IPS-15b (cell line): ENCODE results near the gene MDC1.
A peak's percentile ranks its signal among the peaks of the same experiment; 100 is the strongest.
"Not testable (repeated sequence)": the region's sequence is repeated elsewhere in the genome, so short reads cannot be mapped to it uniquely, and the experiment has no call there.

Experiments
- H3K27me3 ChIP-seq: one replicate; pipeline ENCODE4 v1.6.1; 2013; ENCODE audit warnings: low read length; ENCODE audit not compliant: control insufficient read depth, insufficient read depth
- H3K36me3 ChIP-seq: one replicate; pipeline ENCODE4 v1.6.1; 2013; ENCODE audit warnings: low read length; ENCODE audit not compliant: control insufficient read depth, insufficient read depth
- H3K4me1 ChIP-seq: one replicate; pipeline ENCODE4 v1.6.1; 2013; ENCODE audit warnings: mild to moderate bottlenecking, low read length; ENCODE audit not compliant: control insufficient read depth, insufficient read depth
- H3K4me3 ChIP-seq: one replicate; pipeline ENCODE4 v1.5.1; 2013; ENCODE audit warnings: low read depth, low read length
- H3K9ac ChIP-seq: one replicate; pipeline ENCODE4 v1.6.1; 2013; ENCODE audit warnings: low read depth, mild to moderate bottlenecking, low read length
- H3K9me3 ChIP-seq: one replicate; pipeline ENCODE4 v1.6.1; 2013; ENCODE audit warnings: mild to moderate bottlenecking, low read length; ENCODE audit not compliant: control insufficient read depth, insufficient read depth

Gene MDC1, protein sequence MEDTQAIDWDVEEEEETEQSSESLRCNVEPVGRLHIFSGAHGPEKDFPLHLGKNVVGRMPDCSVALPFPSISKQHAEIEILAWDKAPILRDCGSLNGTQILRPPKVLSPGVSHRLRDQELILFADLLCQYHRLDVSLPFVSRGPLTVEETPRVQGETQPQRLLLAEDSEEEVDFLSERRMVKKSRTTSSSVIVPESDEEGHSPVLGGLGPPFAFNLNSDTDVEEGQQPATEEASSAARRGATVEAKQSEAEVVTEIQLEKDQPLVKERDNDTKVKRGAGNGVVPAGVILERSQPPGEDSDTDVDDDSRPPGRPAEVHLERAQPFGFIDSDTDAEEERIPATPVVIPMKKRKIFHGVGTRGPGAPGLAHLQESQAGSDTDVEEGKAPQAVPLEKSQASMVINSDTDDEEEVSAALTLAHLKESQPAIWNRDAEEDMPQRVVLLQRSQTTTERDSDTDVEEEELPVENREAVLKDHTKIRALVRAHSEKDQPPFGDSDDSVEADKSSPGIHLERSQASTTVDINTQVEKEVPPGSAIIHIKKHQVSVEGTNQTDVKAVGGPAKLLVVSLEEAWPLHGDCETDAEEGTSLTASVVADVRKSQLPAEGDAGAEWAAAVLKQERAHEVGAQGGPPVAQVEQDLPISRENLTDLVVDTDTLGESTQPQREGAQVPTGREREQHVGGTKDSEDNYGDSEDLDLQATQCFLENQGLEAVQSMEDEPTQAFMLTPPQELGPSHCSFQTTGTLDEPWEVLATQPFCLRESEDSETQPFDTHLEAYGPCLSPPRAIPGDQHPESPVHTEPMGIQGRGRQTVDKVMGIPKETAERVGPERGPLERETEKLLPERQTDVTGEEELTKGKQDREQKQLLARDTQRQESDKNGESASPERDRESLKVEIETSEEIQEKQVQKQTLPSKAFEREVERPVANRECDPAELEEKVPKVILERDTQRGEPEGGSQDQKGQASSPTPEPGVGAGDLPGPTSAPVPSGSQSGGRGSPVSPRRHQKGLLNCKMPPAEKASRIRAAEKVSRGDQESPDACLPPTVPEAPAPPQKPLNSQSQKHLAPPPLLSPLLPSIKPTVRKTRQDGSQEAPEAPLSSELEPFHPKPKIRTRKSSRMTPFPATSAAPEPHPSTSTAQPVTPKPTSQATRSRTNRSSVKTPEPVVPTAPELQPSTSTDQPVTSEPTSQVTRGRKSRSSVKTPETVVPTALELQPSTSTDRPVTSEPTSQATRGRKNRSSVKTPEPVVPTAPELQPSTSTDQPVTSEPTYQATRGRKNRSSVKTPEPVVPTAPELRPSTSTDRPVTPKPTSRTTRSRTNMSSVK (N-terminal part only)

DNA sequence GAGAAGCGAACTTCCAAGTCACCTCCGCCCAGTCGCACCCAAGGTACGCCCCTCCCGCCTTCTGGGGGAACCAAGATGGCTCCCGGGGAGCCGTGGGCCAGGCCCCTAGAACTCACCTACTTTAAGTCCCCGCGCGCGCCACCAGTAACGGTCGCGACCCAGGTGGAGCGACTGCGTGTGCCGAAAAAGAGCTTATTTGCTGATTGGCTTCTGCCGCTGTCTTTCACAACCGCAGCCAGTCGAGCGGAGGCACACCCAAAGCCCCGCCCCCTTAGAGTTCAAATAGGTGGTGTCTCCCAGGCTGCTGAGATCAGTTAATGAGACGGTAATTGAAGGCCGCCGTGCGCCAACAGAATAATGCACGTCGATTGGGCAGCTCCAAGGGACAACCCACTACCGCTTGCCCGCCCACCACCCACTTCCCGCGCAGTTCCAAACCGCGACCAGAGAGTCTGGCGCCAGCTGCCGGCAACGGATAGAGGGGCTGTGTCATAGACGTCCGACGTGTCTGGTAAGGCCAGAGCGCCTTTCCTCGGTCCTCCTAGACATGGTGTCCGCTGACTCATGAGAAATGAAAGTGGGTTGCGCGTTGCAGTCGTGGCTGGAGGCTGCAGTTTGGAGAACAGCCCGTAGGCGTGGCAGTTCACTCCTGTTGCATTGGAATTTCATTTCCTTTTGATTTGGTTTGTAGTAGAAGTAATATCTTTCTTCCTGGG, at the start of gene MDC1:
Gene MDC1 (minus strand): TSS at position 153 of the 716 bp plus-strand sequence. CDS start 2,106 bp downstream, outside the sequence.
- Histone ChIP-seq H3K4me3 (peak within 1 kb of the TSS; percentile 86), H3K27me3 (no peaks in the 10 kb centered on the region), H3K36me3 (peaks cover 23% of the 10 kb centered on the region), H3K9ac (peak within 1 kb of the TSS; percentile 89), H3K9me3 (no peaks in the 10 kb centered on the region), H3K4me1 (peaks cover 2% of the 10 kb centered on the region)

DNA sequence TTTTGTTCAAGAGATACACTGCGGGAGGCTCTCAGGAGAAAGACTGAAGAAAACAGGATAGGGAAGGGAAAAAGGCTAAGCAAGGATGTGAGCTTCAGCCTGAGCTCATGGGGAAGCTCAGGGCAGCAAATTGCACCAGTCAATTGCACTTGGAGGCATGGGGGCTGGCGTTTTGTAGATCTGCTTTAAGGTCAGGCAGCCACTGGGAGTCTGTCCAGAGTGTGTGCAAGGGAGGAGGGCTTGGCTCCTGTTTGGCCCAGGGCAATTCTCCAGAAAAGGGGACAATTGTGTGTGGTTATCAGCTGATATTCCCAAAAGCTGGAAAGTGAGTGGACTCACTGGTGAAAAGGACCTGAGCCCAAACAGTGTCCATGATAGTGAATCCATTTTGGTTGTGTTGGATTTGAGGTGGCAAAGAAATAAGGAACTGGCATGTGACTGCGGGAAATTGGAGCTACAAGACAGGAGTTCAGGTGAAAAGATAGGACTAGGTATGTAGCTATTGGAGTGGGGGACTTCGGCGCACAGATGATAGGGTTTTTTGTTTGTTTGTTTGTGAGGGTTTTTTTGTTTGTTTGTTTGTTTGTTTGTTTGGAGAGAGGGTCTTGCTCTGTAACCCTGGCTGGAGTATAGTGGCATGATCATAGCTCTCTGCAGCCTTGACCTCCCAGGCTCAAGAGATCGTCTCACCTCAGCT, 49.5 kb upstream of the MDC1 start:
- H3K9me3 ChIP-seq: no peaks in the 10 kb centered on the region
- peaks cover 21% of the 10 kb centered on the region for H3K4me1 ChIP-seq
- no peak overlapping the region for H3K9ac ChIP-seq
- H3K27me3 ChIP-seq: no peaks in the 10 kb centered on the region
- no peaks in the 10 kb centered on the region for H3K36me3 ChIP-seq
- H3K4me3 ChIP-seq: no peak overlapping the region

DNA sequence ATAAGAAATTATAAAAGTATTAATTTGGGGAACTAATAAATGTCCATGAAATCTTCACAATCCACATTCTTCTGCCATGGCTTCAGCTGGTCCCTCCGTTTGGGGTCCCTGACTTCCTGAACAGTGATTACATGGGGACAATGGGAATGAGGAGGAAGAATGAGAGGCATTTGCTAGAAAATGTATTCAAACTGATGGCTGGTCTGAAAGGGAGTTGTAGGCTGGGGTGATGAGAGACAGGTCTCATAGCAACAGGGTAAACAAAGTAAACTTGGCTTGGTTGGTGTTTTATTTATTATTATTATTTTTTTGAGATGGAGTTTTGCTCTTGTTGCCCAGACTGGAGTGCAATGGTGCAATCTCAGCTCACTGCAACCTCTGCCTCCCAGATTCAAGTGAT, 48.4 kb upstream of the MDC1 start:
- peaks cover 21% of the 10 kb centered on the region for H3K4me1 ChIP-seq
- H3K9me3 ChIP-seq, H3K27me3 ChIP-seq, H3K9ac ChIP-seq, H3K4me3 ChIP-seq, H3K36me3 ChIP-seq: not testable (repeated sequence)

DNA sequence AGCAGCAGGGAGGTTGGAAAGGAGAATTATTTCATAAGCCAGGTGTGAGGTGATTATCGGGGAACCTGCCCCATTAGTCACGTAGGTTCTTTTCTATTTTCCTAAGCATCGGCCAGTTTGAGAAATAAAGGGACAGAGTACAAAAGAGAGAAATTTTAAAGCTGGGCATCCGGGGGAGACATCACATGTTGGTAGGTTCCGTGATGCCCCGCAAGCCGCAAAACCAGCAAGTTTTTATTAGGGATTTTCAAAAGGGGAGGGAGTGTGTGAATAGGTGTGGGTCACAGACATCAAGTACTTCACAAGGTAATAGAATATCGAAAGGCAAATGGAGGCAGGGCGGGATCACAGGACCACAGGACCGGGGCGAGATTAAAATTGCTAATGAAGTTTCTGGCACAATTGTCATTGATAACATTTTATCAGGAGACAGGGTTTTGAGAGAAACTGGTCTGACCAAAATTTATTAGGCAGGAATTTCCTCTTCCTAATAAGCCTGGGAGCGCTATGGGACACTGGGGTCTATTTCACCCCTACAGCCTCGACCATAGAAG, 47.5 kb upstream of the MDC1 start:
- Histone ChIP-seq H3K4me1 (peaks cover 17% of the 10 kb centered on the region), H3K4me3 (peak overlapping the region; percentile 12)
- H3K9me3 ChIP-seq, H3K27me3 ChIP-seq, H3K9ac ChIP-seq, H3K36me3 ChIP-seq: not testable (repeated sequence)

DNA sequence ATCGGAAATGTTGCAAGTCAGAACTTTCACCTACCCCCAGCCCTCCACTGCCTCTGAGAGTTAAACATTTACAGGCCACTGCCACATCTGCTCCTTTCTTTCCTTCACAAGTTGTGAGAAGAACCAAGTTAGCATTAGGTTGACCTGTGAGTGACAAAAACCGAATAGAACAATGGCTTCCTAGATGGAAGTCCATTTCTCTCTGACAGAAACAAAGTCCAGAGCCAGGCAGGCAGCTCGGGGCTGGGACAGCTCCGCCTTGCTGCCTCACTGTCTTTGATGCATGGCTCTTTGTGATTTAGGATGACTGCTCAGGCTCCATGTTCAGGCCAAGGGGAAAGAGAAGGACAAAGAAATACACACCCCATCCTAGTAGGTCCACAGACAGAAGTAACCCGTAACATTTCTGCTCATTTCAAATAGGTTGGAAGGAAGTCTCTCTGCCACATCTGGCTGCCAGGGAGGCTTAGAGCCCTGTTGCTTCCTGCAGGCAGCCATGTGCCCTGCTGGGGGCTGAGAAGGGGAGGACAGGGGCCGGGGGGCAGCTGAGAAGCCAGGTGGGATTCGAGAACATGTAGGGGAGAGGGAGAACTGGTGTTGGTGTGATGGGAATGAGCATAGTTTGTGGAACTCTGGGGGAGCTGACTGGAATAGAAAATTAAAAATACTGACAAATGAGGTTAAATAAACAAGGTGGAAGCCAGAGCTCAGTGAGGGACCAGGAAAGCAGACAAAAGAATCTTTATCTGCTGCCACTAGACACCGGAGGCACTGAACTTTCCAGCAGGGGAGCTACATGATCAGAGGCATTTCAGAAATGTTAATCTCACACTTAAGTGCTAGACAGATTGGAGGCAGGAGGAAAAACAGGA, 46.8 kb upstream of the MDC1 start:
- peak overlapping the region; percentile 12 for H3K4me3 ChIP-seq
- no peaks in the 10 kb centered on the region for H3K9me3 ChIP-seq
- H3K36me3 ChIP-seq: no peaks in the 10 kb centered on the region
- H3K27me3 ChIP-seq: no peaks in the 10 kb centered on the region
- H3K9ac ChIP-seq: no peak overlapping the region
- H3K4me1 ChIP-seq: peaks cover 10% of the 10 kb centered on the region

DNA sequence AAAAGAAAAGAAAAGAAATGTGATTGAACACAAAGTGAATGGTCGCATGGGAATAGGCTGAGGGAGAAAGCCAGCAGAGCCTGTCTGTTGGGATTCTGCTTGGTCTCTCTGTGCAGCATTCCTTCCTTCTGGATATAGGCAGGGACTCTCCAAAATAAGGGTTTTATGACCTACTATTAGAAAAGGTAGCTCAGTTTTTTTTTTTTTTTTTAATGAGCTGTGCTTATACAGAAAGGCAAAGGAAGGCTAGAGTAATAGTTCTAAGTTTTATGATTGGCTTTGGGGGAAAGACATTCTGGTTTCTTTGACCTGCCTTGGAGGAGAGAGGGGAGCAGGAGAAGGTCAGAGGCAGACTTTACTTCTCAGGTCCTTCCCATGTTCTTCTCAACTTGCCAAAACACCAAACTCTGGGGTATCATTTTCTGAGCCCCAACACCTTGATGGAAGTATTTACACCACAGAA, 46.1 kb upstream of the MDC1 start:
- H3K36me3 ChIP-seq: no peaks in the 10 kb centered on the region
- H3K27me3 ChIP-seq: no peaks in the 10 kb centered on the region
- no peaks in the 10 kb centered on the region for H3K9me3 ChIP-seq
- H3K4me1 ChIP-seq: peaks cover 8% of the 10 kb centered on the region
- H3K9ac ChIP-seq: no peak overlapping the region
- no peak overlapping the region for H3K4me3 ChIP-seq

DNA sequence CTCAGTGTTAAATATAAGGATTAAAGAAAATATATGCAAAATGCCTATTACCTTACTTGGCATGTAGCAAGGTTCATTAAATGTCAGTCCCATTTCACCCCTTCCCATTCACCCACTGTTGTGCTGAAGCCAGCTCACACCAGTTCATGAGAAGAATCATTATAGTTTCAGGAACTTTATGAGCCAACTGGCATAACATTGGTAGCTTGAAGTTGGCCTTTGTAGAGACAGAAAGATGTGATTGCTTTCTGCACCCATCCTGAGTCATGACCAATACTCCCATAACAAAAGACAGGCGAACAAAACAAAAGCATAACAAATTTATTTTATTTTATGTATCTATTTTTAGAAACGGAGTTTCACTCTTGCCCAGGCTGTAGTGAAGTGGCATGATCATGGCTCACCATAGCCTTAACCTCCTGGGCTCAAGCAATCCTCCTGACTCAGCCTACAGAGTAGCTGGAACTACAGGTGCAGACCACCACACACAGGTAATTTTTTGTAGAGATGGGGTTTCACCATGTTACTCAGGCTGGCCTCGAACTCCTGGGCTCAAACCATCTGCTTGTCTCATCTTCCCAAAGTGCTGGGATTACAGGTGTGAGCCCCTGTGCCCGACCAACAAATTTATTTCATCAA, 44.8 kb upstream of the MDC1 start:
- Histone ChIP-seq H3K27me3 (no peaks in the 10 kb centered on the region), H3K9ac (no peak overlapping the region), H3K4me3 (no peak overlapping the region), H3K9me3 (no peaks in the 10 kb centered on the region), H3K36me3 (no peaks in the 10 kb centered on the region), H3K4me1 (peaks cover 8% of the 10 kb centered on the region)

DNA sequence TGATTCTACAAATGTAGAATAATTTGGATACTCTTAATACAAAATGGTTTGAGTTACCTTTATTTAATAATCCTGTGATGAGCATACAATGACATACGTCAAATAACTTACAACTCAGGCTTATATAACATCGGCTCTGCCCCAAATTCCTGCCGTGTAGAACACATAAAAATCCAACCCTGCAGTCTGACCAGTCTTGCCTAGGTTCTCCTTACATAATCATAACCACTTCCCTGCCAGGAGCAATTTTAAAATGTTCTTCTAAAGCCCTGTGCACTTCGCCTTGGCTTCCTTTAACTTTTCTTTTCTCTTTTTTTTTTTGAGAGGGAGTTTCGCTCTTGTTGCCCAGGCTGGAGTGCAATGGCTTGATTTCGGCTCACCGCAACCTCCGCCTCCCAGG, 43.5 kb upstream of the MDC1 start:
- Histone ChIP-seq H3K4me1 (peaks cover 7% of the 10 kb centered on the region), H3K9ac (no peak overlapping the region), H3K27me3 (no peaks in the 10 kb centered on the region), H3K4me3 (no peak overlapping the region), H3K9me3 (no peaks in the 10 kb centered on the region), H3K36me3 (no peaks in the 10 kb centered on the region)

DNA sequence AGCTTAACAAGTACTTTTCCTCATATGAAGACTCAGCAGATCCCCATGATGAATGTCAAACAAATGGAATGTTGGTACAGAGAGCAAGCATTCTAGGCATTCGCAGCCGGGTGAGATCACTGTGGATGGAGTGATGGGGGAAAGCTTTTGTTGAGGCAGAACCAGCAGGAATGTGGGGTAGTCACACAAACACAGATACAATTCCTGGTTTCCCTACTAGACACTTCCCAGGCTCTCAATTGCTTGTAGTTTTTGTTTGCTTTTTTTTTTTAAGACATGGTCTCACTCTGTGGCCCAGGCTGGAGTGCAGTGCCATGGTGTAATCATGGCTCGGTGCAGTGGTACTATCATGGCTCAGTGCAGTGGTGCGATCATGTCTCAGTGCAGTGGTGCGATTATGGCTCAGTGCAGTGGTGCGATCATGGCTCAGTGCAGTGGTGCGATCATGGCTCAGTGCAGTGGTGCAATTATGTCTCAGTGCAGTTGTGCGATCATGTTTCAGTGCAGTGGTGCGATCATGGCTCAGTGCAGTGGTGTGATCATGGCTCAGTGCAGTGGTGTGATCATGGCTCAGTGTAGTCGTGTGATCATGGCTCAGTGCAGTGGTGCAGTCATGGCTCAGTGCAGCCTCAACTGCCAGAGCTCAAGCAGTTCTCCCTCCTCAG, 42.6 kb upstream of the MDC1 start:
- no peaks in the 10 kb centered on the region for H3K9me3 ChIP-seq
- no peak overlapping the region for H3K9ac ChIP-seq
- H3K27me3 ChIP-seq: no peaks in the 10 kb centered on the region
- H3K36me3 ChIP-seq: no peaks in the 10 kb centered on the region
- H3K4me1 ChIP-seq: peaks cover 7% of the 10 kb centered on the region
- H3K4me3 ChIP-seq: no peak overlapping the region
